ENCODE measurements around the gene FAM53A. TPM values are rescaled to one million over a fixed set of nuclear protein-coding genes. Genes with fewer than 3 reads are reported as not detected.

The FAM53A gene
- total and polyA plus RNA-seq, 2 of the 13 experiments (the other 11 are each of a cell fraction or from before 2014, with no cell fraction given), result 0.48 to 1.1 TPM

- no peak for FAIRE-seq
- DNase-seq (ENCODE audit: low spot score), result no peak
- H3K4me1 ChIP-seq (ENCODE audit: insufficient read depth, low read length), result no peaks in the 10 kb centered on the region
- in situ Hi-C loops (cut with HindIII; ENCODE audit: extremely low pct_ligation_motif_present, low pct_unique_long_range_greater_than_20kb) (no loop called here), intact Hi-C loops (cut with micrococcal nuclease; ENCODE audit: unreplicated experiment) (no loop called here)
- peaks cover 5 to 40% of the 10 kb centered on the region in 2 experiments; a peak in 4 of 5 replicates for H3K27me3 ChIP-seq (ENCODE audit: control insufficient read depth in 1 of 2, insufficient read depth in 2 of 2, low read length in 2 of 2)
- ATAC-seq, result no peak
- no peak overlapping the region for H3K4me3 ChIP-seq (replicated peaks in 1 of 3; ENCODE audit: insufficient read depth in 1 of 3, low read depth in 2 of 3, low read length in 3 of 3)
- no peaks in the 10 kb centered on the region for H3K36me3 ChIP-seq (replicated peaks in 1 of 2; ENCODE audit: control insufficient read depth in 1 of 2, insufficient read depth in 2 of 2, low read length in 2 of 2)
- no peaks in the 10 kb centered on the region for H3K9me3 ChIP-seq (ENCODE audit: low read length)
- ChIA-PET POLR2A (no interaction called here), CTCF (ENCODE audit: low intra/inter-chr PET ratio, low total read pairs) (no interaction called here)
- H2AFZ ChIP-seq (ENCODE audit: low read length), result no peak overlapping the region
- H3K9ac ChIP-seq (ENCODE audit: insufficient read depth, low read depth, low read length), result no peak overlapping the region
- TF ChIP-seq CEBPB (IDR thresholded peaks at IDR 0.05; ENCODE audit: borderline replicate concordance, low read depth, low read length) (peak; percentile 65; the same call in 1 of the 2 replicates), ZNF251 (CRISPR knock-in tag; IDR thresholded peaks at IDR 0.05) (no peak), NFE2 (CRISPR knock-in tag; IDR thresholded peaks at IDR 0.05) (no peak)
- no peak overlapping the region for H3K4me2 ChIP-seq (ENCODE audit: low read depth, low read length)
- 39% methylated on average over 22 of the region's 22 CpGs for WGBS (ENCODE audit: low lambda C conversion rate)
- BruUV-seq (replicated peaks), result no TSS peak
- no peaks in the 10 kb centered on the region for H3K79me2 ChIP-seq (ENCODE audit: insufficient read depth, low read length)
- no peak overlapping the region for H3K27ac ChIP-seq (ENCODE audit: extremely low read length, insufficient read depth, low read length)
- no peaks in the 10 kb centered on the region for H4K20me1 ChIP-seq (ENCODE audit: insufficient read depth, low read length)
Measured at GRCh38 chr4:1615786-1616556, 68.1 kb downstream of the FAM53A start.

DNA sequence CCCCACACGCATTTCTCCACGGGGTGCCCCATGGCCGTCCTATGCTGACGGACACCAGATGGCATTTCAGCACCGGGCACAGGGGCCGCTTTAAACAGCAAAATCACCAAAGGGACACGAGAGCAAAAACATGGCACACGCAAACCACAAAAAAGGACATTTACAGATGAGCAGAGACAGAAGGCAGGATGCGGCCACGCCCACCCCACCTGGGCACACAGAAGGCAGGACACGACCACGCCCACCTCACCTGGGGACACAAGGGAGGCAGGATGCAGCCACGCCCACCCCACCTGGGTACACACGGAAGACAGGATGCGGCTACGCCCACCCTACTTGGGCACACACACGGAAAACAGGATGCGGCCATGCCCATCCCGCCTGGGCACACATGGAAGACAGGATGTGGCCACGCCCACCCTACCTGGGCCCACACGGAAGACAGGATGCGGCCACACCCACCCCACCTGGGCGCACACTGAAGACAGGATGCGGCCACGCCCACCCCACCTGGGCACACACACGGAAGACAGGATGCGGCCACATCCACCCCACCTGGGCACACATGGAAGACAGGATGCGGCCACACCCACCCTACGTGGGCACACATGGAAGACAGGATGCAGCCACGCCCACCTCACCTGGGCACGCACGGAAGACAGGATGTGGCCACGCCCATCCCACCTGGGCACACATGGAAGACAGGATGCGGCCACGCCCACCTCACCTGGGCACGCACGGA, 69.1 kb downstream of the FAM53A start:
- intact Hi-C loops (cut with micrococcal nuclease; ENCODE audit: unreplicated experiment), result no loop called here
- WGBS (ENCODE audit: low lambda C conversion rate), result 22% methylated on average over 8 of the region's 37 CpGs
- ChIA-PET POLR2A (no interaction called here), CTCF (ENCODE audit: low intra/inter-chr PET ratio, low total read pairs) (no interaction called here)
- FAIRE-seq (no peak), DNase-seq (ENCODE audit: low spot score) (no peak), ATAC-seq (no peak)
- no peak overlapping the region for H2AFZ ChIP-seq (ENCODE audit: low read length)
- TF ChIP-seq, protein P1, sequence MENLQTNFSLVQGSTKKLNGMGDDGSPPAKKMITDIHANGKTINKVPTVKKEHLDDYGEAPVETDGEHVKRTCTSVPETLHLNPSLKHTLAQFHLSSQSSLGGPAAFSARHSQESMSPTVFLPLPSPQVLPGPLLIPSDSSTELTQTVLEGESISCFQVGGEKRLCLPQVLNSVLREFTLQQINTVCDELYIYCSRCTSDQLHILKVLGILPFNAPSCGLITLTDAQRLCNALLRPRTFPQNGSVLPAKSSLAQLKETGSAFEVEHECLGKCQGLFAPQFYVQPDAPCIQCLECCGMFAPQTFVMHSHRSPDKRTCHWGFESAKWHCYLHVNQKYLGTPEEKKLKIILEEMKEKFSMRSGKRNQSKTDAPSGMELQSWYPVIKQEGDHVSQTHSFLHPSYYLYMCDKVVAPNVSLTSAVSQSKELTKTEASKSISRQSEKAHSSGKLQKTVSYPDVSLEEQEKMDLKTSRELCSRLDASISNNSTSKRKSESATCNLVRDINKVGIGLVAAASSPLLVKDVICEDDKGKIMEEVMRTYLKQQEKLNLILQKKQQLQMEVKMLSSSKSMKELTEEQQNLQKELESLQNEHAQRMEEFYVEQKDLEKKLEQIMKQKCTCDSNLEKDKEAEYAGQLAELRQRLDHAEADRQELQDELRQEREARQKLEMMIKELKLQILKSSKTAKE (CRISPR knock-in tag; IDR thresholded peaks at IDR 0.05; ENCODE audit: borderline replicate concordance), result no peak
- TF ChIP-seq SP2 (CRISPR knock-in tag; IDR thresholded peaks at IDR 0.05) (no peak), ZNF670 (CRISPR knock-in tag; IDR thresholded peaks at IDR 0.05; ENCODE audit: borderline replicate concordance) (no peak), ZSCAN21 (CRISPR knock-in tag; IDR thresholded peaks at IDR 0.05; ENCODE audit: borderline replicate concordance) (no peak), ZEB1 (IDR thresholded peaks at IDR 0.05; ENCODE audit: insufficient replicate concordance, low read depth) (peak; percentile 38)
- TF ChIP-seq, protein P2, sequence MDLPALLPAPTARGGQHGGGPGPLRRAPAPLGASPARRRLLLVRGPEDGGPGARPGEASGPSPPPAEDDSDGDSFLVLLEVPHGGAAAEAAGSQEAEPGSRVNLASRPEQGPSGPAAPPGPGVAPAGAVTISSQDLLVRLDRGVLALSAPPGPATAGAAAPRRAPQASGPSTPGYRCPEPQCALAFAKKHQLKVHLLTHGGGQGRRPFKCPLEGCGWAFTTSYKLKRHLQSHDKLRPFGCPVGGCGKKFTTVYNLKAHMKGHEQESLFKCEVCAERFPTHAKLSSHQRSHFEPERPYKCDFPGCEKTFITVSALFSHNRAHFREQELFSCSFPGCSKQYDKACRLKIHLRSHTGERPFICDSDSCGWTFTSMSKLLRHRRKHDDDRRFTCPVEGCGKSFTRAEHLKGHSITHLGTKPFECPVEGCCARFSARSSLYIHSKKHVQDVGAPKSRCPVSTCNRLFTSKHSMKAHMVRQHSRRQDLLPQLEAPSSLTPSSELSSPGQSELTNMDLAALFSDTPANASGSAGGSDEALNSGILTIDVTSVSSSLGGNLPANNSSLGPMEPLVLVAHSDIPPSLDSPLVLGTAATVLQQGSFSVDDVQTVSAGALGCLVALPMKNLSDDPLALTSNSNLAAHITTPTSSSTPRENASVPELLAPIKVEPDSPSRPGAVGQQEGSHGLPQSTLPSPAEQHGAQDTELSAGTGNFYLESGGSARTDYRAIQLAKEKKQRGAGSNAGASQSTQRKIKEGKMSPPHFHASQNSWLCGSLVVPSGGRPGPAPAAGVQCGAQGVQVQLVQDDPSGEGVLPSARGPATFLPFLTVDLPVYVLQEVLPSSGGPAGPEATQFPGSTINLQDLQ (CRISPR knock-in tag; IDR thresholded peaks at IDR 0.05), result no peak
- in situ Hi-C loops (cut with HindIII; ENCODE audit: extremely low pct_ligation_motif_present, low pct_unique_long_range_greater_than_20kb), result no loop called here
- H3K4me1 ChIP-seq (ENCODE audit: insufficient read depth, low read length), result no peaks in the 10 kb centered on the region
- no peak overlapping the region for H3K9ac ChIP-seq (ENCODE audit: insufficient read depth, low read depth, low read length)
- peaks cover 6 to 37% of the 10 kb centered on the region in 2 experiments; a peak in 4 of 5 replicates for H3K27me3 ChIP-seq (ENCODE audit: control insufficient read depth in 1 of 2, insufficient read depth in 2 of 2, low read length in 2 of 2)
- BruUV-seq (replicated peaks), result no TSS peak
- H3K9me3 ChIP-seq (ENCODE audit: low read length), result no peaks in the 10 kb centered on the region
- no peak overlapping the region for H3K4me2 ChIP-seq (ENCODE audit: low read depth, low read length)
- H3K4me3 ChIP-seq (replicated peaks in 1 of 3; ENCODE audit: insufficient read depth in 1 of 3, low read depth in 2 of 3, low read length in 3 of 3), result no peak overlapping the region
- H3K79me2 ChIP-seq (ENCODE audit: insufficient read depth, low read length), result no peaks in the 10 kb centered on the region
- H3K27ac ChIP-seq (ENCODE audit: extremely low read length, insufficient read depth, low read length), result no peak overlapping the region
- H4K20me1 ChIP-seq (ENCODE audit: insufficient read depth, low read length), result no peaks in the 10 kb centered on the region
- H3K36me3 ChIP-seq (replicated peaks in 1 of 2; ENCODE audit: control insufficient read depth in 1 of 2, insufficient read depth in 2 of 2, low read length in 2 of 2), result no peaks in the 10 kb centered on the region

All from HepG2 (cell line).